ENCODE measurements around the gene SLC22A16.
"Not testable (repeated sequence)": the region's sequence is repeated elsewhere in the genome, so short reads cannot be mapped to it uniquely, and the experiment has no call there.

SLC22A16 gene

DNA sequence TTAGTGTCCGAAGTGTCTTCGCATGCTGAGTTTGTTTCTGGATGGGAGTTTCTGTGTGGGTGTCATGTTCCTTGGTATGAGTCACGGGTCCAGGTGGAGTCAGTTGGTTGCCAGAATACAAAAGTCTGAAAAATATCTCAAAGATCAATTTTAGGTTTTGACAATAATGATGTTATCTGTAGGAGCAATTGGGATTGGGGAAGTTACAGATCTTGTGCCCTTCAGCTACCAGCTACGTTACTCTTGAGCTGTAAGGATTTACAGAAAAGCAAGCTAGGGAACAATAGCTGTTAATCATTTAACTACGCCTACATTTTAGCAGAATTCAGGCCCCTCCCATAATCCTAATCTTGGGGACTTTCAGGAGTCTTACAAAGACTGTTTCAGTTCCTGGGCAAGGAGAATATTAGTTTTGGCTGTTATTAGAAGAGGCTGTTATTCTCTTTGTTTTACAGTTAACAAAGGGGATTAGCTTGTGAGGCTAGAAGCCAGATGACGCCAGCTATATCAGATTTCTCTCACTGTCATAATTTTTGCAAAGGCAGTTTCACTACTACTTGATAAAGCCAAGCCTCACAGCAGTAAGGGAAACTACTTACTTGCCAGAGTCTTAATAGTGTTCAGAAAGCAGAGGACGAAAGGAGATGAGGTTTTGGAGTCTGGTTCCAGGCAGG is 15.4 kb upstream of the SLC22A16 start:
- DNase-seq = no peak
- intact Hi-C loops (cut with DNase I) = no loop called here

GRCh38 chr6:110491299-110491643 is 14.9 kb upstream of the SLC22A16 start:
- DNase-seq = no peak
- intact Hi-C loops (cut with DNase I) = no loop called here

- intact Hi-C loops (cut with DNase I) = no loop called here
- DNase-seq = no peak
These were observed 13.7 kb upstream of the SLC22A16 start for GRCh38 chr6:110490110-110490509.

- intact Hi-C loops (cut with DNase I) = no loop called here
- DNase-seq = peak in 3 of 42 donors; percentile 7 to 24 (median 14)
These were observed 12.3 kb upstream of the SLC22A16 start for GRCh38 chr6:110488606-110489190.

- intact Hi-C loops (cut with DNase I); DNase-seq: not testable (repeated sequence)
These were observed 11.6 kb upstream of the SLC22A16 start for GRCh38 chr6:110487968-110488381.

DNA sequence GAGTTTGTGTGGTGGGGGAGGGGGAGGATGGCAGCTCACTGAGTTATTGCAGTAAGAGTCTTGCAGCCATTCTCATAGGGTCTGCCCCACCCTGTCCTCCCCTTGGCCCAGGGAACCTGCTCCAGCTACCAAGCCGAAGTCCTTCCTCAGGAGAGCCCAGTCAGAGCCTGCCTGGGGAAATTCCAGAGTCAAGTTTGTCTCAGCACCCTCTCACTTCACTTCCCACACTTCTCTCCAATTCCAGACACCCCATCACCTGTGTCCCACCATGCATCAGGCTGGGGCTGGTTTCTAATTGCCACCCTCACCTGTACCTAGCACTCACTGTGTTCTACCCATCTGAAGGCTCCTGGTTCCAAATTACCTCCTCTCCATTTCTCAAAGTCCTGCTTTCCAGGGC is 10.3 kb upstream of the SLC22A16 start:
- intact Hi-C loops (cut with DNase I) = no loop called here
- DNase-seq = no peak

DNA sequence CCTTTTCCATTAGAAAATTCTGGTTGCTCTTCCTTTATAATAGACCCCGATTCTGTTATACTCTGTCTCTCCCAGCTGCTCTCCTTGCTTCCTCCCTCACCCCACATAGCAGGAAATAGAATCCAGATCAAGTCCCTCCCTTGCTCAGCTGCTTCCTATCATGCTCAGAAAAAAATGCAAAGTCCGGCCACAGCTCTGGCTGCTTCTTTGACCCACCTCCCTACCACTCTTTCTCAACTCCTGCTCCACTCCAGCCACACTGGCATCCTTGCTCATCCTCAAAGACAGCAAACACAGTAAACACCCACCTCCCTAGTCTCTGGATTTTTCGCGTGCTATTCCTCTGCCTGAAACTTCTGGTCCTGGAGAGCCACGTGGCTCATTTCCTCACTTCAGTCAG is 9.1 kb upstream of the SLC22A16 start:
- intact Hi-C loops (cut with DNase I) = no loop called here
- DNase-seq = no peak

GRCh38 chr6:110484321-110484720 is 7.9 kb upstream of the SLC22A16 start:
- intact Hi-C loops (cut with DNase I) = no loop called here
- DNase-seq = no peak

GRCh38 chr6:110482774-110483400 is 6.5 kb upstream of the SLC22A16 start:
- no peak for DNase-seq
- intact Hi-C loops (cut with DNase I) = no loop called here

DNA sequence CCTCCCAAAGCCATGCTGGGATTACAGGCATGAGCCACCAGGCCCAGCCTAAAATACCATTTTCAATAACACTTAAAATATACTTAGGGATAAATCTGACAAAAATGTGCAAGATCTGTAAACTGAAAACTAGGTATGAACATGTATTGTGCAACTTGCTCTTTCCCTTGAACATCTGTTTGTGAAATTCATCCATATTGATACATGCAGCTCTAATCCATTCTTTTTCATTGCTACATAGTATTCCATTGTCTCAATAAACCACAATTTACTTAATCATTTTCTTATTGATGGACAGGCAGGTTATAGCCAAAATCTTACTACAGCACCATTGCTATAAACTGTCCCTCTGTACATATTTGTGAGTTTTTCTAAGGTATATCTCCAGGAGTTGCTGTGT is 4.7 kb upstream of the SLC22A16 start:
- intact Hi-C loops (cut with DNase I) = no loop called here
- no peak for DNase-seq

- intact Hi-C loops (cut with DNase I) = no loop called here
- DNase-seq = no peak
These were observed 1.3 kb downstream of the SLC22A16 start for GRCh38 chr6:110475066-110475653.

GRCh38 chr6:110474500-110474899 is 1.9 kb downstream of the SLC22A16 start:
- intact Hi-C loops (cut with DNase I) = no loop called here
- no peak for DNase-seq

GRCh38 chr6:110472739-110473138 is 3.7 kb downstream of the SLC22A16 start:
- no peak for DNase-seq
- intact Hi-C loops (cut with DNase I) = no loop called here

- DNase-seq = no peak
These were observed 4.6 kb downstream of the SLC22A16 start for GRCh38 chr6:110471726-110472365.

DNA sequence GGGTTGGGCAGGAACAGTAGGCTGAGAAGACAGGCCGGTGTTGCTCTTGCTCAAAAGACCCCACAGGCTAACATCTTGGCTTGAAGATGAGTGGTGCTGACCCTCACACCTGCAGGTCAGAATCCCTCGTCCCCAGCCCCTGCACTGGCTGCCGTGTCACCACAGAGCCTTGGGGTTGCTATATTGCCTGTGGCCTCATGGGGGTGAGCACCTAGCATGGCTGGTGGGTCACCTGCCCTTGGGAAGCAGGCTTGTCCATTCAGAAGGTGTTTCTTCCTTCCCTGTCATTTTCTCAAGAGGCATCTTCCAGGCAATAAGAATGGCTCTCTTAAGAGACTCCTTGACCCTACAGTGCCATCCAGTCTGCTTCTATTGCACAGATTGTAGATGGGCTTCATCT is 7.7 kb downstream of the SLC22A16 start:
- no peak for DNase-seq
- intact Hi-C loops (cut with DNase I) = no loop called here

More at GRCh38 chr6:110471726-110472365, 4.6 kb downstream of the SLC22A16 start:
- intact Hi-C loops (cut with DNase I) = no loop called here

- DNase-seq = no peak
- intact Hi-C loops (cut with DNase I) = no loop called here
These were observed 8.8 kb downstream of the SLC22A16 start for GRCh38 chr6:110467566-110468140.

- intact Hi-C loops (cut with DNase I) = no loop called here
- no peak for DNase-seq
These were observed 13.4 kb downstream of the SLC22A16 start for GRCh38 chr6:110462884-110463481.

DNA sequence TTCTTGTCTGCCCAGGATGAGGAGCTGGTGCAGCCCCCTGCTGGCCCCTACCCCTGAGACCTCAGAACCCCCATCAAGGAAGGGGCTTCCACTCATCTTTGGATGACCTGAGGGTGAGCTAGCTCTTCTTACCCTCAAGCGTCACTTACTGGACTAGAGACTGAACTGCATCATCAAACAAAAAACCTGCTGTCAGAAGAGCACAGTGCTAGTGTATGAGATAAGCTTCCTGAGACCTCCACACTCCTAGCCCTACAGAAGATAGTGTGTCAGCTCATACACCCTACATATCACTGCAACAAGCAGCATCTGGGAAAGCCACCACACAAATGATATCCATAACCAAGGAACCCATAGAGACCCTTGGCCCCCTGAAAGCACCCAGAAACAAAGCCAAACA is 15.0 kb downstream of the SLC22A16 start:
- no peak for DNase-seq
- intact Hi-C loops (cut with DNase I) = no loop called here

DNA sequence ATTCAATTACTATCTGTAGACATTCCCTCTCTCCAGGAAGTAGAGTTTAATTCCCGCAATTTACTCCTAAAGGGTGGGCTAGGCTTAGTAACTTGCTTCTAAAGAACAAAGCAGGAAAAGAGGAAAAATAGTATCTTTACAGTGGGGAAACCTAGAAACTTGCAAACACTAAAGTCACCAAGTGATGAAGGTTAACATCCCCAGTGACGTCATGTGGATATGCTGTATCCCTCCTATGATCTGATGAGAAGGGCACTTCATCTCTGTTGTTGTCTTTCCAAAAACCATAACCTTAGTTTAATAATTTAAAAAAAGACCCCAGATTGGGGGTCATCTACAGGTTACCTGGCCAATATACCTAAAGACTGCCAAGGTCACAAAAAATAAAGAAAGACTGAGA is 17.3 kb downstream of the SLC22A16 start:
- no peak for DNase-seq
- intact Hi-C loops (cut with DNase I) = no loop called here
